ENCODE results near the gene TMEM132E. TPM values are rescaled to one million over a fixed set of nuclear protein-coding genes. Genes with fewer than 3 reads are reported as not detected.
"Not testable (repeated sequence)": the region's sequence is repeated elsewhere in the genome, so short reads cannot be mapped to it uniquely, and the experiment has no call there.

TMEM132E gene, protein sequence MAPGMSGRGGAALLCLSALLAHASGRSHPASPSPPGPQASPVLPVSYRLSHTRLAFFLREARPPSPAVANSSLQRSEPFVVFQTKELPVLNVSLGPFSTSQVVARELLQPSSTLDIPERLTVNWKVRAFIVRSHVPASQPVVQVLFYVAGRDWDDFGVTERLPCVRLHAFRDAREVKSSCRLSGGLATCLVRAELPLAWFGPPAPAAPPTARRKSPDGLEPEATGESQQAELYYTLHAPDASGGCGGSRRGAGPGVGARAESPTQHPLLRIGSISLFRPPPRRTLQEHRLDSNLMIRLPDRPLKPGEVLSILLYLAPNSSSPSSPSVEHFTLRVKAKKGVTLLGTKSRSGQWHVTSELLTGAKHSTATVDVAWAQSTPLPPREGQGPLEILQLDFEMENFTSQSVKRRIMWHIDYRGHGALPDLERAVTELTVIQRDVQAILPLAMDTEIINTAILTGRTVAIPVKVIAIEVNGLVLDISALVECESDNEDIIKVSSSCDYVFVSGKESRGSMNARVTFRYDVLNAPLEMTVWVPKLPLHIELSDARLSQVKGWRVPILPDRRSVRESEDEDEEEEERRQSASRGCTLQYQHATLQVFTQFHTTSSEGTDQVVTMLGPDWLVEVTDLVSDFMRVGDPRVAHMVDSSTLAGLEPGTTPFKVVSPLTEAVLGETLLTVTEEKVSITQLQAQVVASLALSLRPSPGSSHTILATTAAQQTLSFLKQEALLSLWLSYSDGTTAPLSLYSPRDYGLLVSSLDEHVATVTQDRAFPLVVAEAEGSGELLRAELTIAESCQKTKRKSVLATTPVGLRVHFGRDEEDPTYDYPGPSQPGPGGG (N-terminal part only)
- total RNA-seq (not detected), total RNA-seq (0 to 0.15 reads per million in 2 donors)

DNA sequence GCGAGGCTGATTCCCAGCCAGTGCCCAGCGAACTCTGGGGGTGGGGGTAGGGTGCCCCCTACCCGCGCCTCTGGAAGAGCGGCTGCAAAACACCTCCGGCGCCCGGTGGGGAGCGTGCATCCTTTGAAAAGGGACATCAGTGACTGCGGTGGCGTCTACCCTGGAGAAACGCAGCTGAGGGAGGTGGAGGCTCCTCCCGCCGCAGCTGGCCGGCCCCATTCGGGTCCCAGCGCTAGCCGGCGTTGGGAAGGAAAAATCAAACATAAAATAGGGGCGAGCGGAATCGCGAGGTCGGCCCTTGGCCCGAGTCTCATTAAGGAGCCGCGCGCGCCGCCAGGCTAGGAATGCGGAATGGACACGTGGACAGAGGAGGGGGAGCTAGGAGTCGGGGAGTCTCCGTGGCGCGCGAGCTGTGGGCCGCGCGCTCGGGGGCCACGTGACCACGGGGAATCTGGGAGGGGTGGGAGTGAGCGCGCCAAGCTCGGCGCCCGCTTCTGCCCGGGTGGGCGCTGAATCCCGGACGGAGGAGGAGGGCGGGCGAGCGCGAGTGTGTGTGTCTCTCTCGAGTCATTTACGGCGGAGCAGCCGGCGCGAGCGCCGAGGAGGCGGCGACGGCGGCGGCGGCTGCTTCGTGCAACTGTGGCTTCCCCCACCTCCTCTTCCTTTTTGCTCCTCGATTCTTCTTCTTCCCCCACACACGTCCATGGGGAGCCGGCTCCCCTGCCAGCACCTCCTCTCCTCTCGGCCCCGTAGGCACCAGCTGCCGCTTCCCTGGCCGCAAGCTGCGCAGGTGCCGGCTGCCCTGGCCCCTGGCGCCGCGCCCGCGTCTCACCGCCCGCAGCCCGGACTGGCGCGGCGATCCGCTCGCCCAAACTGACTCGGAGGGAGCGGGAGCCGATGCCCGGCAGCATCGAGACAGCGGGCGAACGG is at the start of gene TMEM132E:
TMEM132E (plus strand) TSS at position 566 of the 930 bp plus-strand sequence. CDS start 1,495 bp downstream, outside the sequence.
- ATAC-seq (no peak), DNase-seq (no peak)
- Mint-ChIP-seq H3K36me3 (ENCODE audit: low read depth) (peaks cover 5% of the 10 kb centered on the region), H3K4me3 (peak within 1 kb of the TSS; percentile 91), H3K27me3 (peaks cover 74% of the 10 kb centered on the region), H3K4me1 (peaks cover 14% of the 10 kb centered on the region), H3K27ac (peak within 1 kb of the TSS; percentile 29)
- H3K9me3 ChIP-seq (ENCODE audit: control insufficient read depth, low read length, poor library complexity, severe bottlenecking) = no peaks in the 10 kb centered on the region

DNA sequence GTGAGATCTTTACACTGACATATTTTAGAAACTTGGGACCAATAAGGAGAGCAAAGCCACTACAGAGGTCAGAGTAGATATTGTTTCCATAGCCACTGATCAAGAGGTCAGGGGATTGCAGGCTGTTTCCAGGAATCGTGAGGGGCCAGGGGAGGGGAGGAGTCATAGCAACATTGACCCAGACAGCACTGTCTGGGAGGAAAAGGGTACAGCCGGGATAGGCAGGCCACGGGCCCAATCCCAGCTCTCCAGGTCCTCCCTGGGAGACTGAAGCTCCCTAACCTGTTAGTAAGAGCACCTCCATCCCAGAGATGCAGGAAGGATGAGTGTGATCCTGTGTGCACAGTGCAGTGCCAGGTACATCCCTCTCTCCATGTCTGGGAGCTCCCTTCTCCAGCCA is 48.5 kb upstream of the TMEM132E start:
- H3K36me3 Mint-ChIP-seq (ENCODE audit: low read depth) = peaks cover 2% of the 10 kb centered on the region
- peaks cover 85% of the 10 kb centered on the region for H3K27me3 Mint-ChIP-seq
- H3K27ac Mint-ChIP-seq = no peak overlapping the region
- DNase-seq = no peak
- no peak for ATAC-seq
- H3K4me1 Mint-ChIP-seq = peaks cover 2% of the 10 kb centered on the region
- no peak overlapping the region for H3K4me3 Mint-ChIP-seq
- H3K9me3 ChIP-seq (ENCODE audit: control insufficient read depth, low read length, poor library complexity, severe bottlenecking) = no peaks in the 10 kb centered on the region

DNA sequence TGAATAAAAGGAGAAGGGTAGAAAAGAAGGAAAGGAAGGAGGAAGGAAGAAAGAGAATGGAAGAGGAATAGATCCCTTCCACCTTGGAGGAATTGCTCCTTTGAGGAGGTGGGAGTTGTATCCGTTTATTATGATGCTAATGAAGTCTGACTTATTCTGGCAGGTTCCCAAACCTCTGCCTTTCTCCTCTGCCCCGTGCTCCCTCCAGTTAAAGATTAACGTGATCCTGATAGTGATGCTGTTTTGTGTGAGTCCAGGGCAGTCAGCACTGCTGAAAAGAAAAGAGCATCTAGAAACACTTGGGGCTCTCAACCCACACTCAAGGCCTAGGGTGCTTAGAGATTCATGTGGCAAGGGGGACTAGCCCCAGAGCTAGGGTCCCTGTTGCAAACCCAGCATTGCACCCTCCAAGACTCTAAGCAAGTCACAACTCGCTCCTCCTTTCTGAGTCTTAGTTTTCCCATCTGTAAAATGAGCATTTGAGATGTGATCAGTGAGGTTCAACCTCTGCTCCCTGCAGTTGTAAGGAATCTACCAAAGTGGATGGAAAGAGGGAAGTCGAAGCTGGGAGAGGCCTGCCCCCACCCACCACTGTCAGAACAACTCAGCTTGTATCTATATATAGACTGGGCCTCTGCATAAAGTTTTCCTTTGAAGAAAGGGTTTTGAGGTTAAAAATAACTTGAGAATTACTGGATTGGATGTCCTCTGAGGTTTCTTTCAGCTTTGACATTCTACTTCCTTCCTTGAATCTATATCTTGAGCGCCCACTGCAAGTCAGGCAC is 46.9 kb upstream of the TMEM132E start:
- Mint-ChIP-seq H3K36me3 (ENCODE audit: low read depth) (peaks cover 2% of the 10 kb centered on the region), H3K27me3 (peaks cover 93% of the 10 kb centered on the region), H3K4me1 (peaks cover 2% of the 10 kb centered on the region), H3K27ac (no peak overlapping the region), H3K4me3 (no peak overlapping the region)
- H3K9me3 ChIP-seq (ENCODE audit: control insufficient read depth, low read length, poor library complexity, severe bottlenecking) = no peaks in the 10 kb centered on the region
- DNase-seq = no peak
- ATAC-seq = no peak

DNA sequence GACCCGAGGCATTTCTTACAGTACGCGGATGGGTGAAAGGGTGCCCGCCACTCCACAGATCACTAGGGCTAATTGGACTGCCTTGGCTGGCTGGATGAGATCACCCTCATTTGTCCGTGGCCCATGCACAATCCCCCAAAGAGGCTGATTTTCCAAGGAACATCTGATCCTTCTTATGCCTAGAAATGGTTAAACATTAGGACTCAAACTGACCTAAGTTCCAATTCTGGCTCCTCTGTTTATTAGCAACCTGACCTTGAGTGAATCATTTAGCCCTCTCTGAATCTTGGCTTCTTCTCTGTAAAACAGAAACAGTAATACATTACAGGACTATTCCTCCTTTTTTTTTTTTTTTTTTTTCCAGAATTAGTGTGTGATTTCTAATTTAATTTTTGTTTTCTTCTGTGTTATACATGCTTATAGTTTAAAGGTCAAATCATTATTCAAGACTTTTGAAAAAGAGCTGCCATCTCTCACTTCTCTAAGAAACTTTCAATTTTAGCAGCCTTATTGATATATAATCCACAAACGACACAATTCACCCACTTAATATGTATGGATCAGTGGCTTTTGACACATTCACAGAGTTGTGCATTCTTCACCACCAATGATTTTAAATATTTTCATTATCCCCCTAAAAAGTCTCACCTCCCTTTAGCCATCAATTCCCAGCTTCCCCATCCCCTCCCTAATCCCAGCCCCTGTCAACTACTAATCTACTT is 45.4 kb upstream of the TMEM132E start:
- Mint-ChIP-seq H3K27ac (no peak overlapping the region), H3K27me3 (peaks cover 85% of the 10 kb centered on the region), H3K4me1 (no peaks in the 10 kb centered on the region), H3K4me3 (no peak overlapping the region), H3K36me3 (ENCODE audit: low read depth) (no peaks in the 10 kb centered on the region)
- no peaks in the 10 kb centered on the region for H3K9me3 ChIP-seq (ENCODE audit: control insufficient read depth, low read length, poor library complexity, severe bottlenecking)
- ATAC-seq (no peak), DNase-seq (no peak)

DNA sequence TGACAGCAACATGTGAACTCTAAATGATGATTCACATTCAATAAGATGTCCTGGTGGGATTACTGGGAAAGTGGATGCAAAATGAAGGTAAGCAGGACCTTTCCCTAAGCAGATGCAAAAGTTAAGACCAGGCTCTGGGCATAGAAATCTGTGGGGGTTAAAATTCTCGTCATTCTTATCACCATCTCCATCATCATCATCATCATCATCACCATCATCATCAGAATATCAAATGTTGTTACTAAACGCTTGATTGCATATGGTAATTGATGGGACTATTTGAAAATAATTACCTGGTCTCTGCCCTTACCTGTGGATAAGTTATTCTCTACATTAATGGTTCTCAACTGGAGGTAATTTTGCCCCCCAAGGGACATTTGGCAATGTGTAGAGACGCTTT is 41.9 kb upstream of the TMEM132E start:
- Mint-ChIP-seq H3K27ac (no peak overlapping the region), H3K36me3 (ENCODE audit: low read depth) (no peaks in the 10 kb centered on the region), H3K4me3 (no peak overlapping the region), H3K4me1 (no peaks in the 10 kb centered on the region), H3K27me3 (peaks cover 81% of the 10 kb centered on the region)
- no peaks in the 10 kb centered on the region for H3K9me3 ChIP-seq (ENCODE audit: control insufficient read depth, low read length, poor library complexity, severe bottlenecking)
- DNase-seq (no peak), ATAC-seq (no peak)

DNA sequence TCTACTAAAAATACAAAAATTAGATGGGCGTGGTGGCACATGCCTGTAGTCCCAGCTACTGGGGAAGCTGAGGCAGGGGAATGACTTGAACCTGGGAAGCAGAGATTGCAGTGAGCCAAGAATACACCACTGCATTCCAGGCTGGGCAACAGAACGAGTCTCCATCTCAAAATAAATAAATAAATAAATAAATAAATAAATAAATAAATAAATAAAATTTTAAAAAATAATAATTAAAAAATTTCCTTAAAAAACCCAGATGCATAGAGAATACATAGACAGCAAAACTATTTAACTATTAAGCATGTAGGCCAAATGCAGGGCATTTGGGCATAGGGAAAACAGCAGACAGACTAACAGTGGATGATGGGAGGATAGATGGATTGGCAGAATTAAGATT is 40.8 kb upstream of the TMEM132E start:
- peaks cover 74% of the 10 kb centered on the region for H3K27me3 Mint-ChIP-seq

DNA sequence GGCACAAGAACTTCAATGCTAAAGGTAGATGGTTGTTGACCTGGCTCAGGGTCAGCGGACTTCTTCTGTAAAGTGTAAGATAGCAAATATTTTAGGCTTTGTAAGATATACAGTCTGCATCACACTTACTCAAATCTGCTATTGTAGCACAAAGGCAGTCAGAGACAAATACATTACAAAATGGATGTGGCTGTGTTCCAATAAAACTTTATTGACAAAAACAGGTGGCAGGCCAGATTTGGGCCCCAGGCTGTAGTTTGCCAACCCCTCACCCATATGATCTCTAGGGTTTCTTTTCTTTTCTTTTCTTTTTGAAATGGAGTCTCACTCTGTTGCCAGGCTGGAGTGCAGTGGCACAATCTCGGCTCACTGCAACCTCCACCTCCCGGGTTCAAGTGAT is 39.5 kb upstream of the TMEM132E start:
- H3K36me3 Mint-ChIP-seq (ENCODE audit: low read depth) = no peaks in the 10 kb centered on the region
- H3K27ac Mint-ChIP-seq = no peak overlapping the region
- peaks cover 71% of the 10 kb centered on the region for H3K27me3 Mint-ChIP-seq
- no peak for ATAC-seq
- H3K4me3 Mint-ChIP-seq = no peak overlapping the region
- no peaks in the 10 kb centered on the region for H3K9me3 ChIP-seq (ENCODE audit: control insufficient read depth, low read length, poor library complexity, severe bottlenecking)
- DNase-seq = no peak
- no peaks in the 10 kb centered on the region for H3K4me1 Mint-ChIP-seq

More for the DNA sequence above, 40.8 kb upstream of the TMEM132E start:
- H3K4me3 Mint-ChIP-seq; ATAC-seq; H3K27ac Mint-ChIP-seq; H3K4me1 Mint-ChIP-seq; H3K9me3 ChIP-seq (ENCODE audit: control insufficient read depth, low read length, poor library complexity, severe bottlenecking); H3K36me3 Mint-ChIP-seq (ENCODE audit: low read depth); DNase-seq: not testable (repeated sequence)

DNA sequence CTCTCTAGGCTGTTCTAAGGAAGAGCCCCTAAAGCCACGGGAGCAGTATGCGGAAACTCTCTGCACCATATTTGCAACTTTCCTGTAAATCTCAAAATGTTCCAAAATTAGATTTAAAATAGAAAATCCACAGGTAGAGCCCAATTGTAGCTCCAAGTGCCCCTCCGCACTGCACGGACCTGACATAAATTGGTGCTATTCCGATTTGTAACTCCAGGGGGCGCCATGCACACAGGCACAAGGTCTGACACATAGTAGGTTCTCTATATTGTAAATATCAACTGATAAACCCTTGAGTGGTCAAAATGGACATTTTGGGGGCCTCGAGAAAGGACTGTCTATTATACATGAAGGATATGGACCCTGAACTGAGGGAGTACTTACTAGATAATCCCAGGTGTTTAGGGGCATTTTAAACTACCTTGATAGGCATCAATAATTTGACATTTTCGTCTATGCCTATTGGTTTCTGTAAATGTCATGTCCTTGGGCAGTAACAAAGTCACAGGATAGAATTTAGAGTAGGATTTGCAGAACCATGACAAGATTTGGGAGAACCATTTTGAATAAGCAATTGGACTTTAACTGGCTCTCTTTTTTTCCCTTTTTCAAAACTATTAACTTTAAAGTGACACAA is 36.6 kb upstream of the TMEM132E start:
- Mint-ChIP-seq H3K36me3 (ENCODE audit: low read depth) (no peaks in the 10 kb centered on the region), H3K4me3 (no peak overlapping the region), H3K27me3 (peaks cover 66% of the 10 kb centered on the region), H3K27ac (no peak overlapping the region), H3K4me1 (no peaks in the 10 kb centered on the region)
- no peaks in the 10 kb centered on the region for H3K9me3 ChIP-seq (ENCODE audit: control insufficient read depth, low read length, poor library complexity, severe bottlenecking)
- peak; percentile 16 to 42 (median 28) for DNase-seq
- no peak for ATAC-seq

DNA sequence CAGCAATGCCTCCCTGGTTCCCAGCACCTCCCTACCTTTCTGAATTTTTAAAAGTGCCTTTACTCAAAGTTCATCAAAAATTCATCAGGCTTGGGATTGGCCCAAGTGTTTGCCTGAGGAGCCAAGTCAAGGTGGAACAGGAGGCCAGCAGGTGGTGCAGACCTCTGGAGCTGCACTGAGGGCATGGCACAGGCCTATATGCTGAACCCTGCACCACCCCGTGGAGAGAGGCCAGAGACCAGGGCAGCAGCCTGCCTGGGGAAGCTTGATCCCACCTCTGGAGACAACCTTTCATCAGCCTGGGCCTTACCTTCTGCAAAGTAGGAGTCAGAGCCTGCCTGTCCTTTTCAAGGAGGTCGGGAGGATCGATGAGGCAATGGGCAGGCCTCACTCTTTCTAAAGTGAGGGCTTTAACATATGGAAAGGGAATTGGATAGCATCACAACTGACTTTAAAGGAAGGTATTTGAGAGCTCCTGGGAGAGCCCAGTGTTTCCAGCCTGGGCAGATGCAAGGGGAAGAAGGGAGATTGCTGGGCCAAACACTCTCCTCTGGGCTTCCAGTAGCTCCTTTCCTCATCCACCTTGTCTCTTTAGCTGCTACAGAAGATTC is 31.8 kb upstream of the TMEM132E start:
- H3K27ac Mint-ChIP-seq = no peak overlapping the region
- peaks cover 70% of the 10 kb centered on the region for H3K27me3 Mint-ChIP-seq
- H3K9me3 ChIP-seq (ENCODE audit: control insufficient read depth, low read length, poor library complexity, severe bottlenecking) = no peaks in the 10 kb centered on the region
- ATAC-seq = no peak
- no peak for DNase-seq
- H3K36me3 Mint-ChIP-seq (ENCODE audit: low read depth) = peaks cover 2% of the 10 kb centered on the region
- H3K4me1 Mint-ChIP-seq = peaks cover 4% of the 10 kb centered on the region
- no peak overlapping the region for H3K4me3 Mint-ChIP-seq

DNA sequence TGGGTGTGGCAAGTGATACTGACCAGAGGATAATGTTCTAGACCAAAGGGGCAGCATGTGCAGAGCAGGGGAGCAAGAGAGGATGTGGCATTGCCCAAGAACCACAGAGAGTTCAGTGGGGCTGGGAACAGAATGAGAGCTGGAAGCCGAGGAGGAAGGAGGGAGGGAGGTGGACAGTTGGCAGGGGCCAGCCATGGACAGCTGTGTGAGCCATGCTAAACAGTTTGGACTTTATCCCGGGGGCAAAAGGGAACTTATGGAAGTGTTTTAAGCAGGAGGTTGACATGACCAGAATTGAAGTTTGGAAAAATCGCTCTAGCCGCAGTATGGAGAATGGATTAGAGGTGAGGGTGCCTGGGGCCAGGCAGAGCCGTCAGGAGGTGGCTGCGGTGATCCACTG is 29.4 kb upstream of the TMEM132E start:
- no peaks in the 10 kb centered on the region for H3K9me3 ChIP-seq (ENCODE audit: control insufficient read depth, low read length, poor library complexity, severe bottlenecking)
- DNase-seq (no peak), ATAC-seq (no peak)
- H3K4me1 Mint-ChIP-seq = peaks cover 4% of the 10 kb centered on the region
- H3K27me3 Mint-ChIP-seq = peaks cover 76% of the 10 kb centered on the region
- H3K27ac Mint-ChIP-seq = no peak overlapping the region
- H3K36me3 Mint-ChIP-seq (ENCODE audit: low read depth) = peaks cover 4% of the 10 kb centered on the region
- H3K4me3 Mint-ChIP-seq = no peak overlapping the region

DNA sequence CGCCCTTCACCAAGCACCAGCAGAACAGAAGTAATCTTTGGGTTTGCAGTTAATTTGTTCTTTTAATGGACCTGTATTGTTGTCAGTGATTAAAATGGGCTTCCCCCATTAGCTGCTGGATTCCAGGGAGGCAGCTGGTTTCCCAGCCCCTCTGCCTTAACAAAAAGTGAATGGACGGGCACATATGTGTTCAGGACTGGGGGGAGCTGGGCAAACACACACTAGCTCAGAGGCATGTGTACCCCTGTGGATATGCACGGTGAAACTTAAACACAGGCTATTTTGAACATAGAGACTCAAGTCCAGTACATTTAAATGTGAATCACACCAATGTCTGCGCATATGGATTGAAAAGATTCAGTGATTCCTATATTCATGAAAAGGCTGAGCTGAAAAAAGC is 25.5 kb upstream of the TMEM132E start:
- H3K27ac Mint-ChIP-seq = no peak overlapping the region
- H3K36me3 Mint-ChIP-seq (ENCODE audit: low read depth) = peaks cover 4% of the 10 kb centered on the region
- H3K4me1 Mint-ChIP-seq = peaks cover 4% of the 10 kb centered on the region
- H3K9me3 ChIP-seq (ENCODE audit: control insufficient read depth, low read length, poor library complexity, severe bottlenecking) = no peaks in the 10 kb centered on the region
- H3K27me3 Mint-ChIP-seq = peaks cover 53% of the 10 kb centered on the region
- H3K4me3 Mint-ChIP-seq = no peak overlapping the region
- ATAC-seq (no peak), DNase-seq (no peak)

Data from T-helper 17 cell (primary cell).